Stimulated activated CD4-positive, alpha-beta T cell treated with anti-CD3 and anti-CD28 coated beads, Interleukin-2, amount 100 ng/mL, for 24 hours (primary cell): Measurements from ENCODE around the gene ISLR2.
"Not testable (repeated sequence)": the region's sequence is repeated elsewhere in the genome, so short reads cannot be mapped to it uniquely, and the experiment has no call there.

Source experiments
- DNase-seq, 2 donors: peaks; one replicate each; pipeline ENCODE4 v3.0.0-alpha.2; 2020

The ISLR2 gene

GRCh38 chr15:74130155-74130848 is at the start of gene ISLR2:
Gene ISLR2 (plus strand): TSS chr15:74130586. CDS start chr15:74132755, 2,169 bp downstream.
- DNase-seq, result peak in 1 of 2 donors; percentile 7

- DNase-seq, result not testable (repeated sequence)
These were observed 47.9 kb upstream of the ISLR2 start, which contains the start of gene GOLGA6A for GRCh38 chr15:74082450-74082849. Gene GOLGA6A (minus strand): TSS chr15:74082550. CDS start chr15:74082509, 41 bp downstream.

DNA sequence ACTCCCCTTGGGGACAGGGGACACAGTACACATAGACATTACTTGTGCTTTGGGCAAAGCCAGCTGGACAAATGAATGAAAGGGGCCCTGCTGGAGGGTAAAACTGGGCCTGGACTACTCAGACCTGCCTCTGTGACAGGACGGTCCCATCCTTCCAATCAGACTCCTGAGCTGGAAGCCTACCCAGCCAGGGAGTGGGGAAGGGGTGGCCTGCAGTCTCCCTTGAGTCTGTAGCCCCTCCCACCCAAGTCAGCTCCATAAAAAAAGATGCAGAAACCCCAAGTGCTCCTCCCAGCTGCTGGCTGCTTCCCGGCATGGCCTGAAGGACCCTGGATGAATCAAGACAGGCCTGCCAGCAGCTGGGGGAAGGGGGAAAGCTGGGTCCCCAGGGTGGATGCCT is 35.8 kb upstream of the ISLR2 start:
- DNase-seq, result not testable (repeated sequence)

DNA sequence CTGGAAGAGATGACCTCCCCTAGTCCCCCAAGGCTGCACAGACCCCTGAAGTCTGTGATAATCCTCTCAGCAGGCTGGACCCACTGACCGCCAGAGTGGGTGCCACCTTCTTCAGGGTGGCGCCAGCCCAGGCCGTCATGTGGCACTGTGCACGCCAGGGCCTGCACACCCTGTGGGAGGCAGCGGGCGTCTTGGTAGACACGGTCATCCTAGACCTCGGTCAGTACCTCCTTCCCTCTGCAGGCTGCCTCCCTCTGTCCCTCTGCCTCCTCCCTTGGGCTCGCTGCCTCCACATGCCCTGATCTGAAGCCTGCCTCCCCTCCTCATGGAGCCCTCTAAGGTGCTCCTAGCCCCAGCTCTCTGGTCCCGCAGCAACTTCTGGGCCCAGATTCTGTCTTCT is 34.8 kb upstream of the ISLR2 start:
- DNase-seq, result not testable (repeated sequence)

- not testable (repeated sequence) for DNase-seq
These were observed 33.5 kb upstream of the ISLR2 start for GRCh38 chr15:74096753-74097474.

- DNase-seq, result peak; percentile 79 to 85
These were observed 30.2 kb upstream of the ISLR2 start for GRCh38 chr15:74099963-74100733.

DNA sequence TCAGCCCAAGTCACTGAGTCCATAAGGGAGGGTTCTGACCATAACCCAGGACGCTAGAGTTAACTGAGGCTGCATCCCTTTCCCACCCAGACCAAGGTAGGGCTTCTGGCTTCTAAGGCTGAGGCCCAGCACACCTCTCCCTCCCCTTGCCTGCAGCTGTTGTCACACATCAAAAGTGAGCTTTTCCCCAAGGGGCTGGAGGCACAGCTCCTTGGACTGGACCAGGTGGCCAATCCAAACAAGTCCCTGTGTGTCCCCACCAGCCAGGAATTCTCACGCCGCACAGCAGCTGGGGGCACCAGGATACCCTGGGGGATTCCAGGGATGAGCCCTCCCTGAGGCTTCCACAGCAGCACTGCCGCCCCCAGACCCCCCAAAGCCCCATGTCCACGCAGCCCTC is 22.3 kb upstream of the ISLR2 start:
- DNase-seq, result no peak

DNA sequence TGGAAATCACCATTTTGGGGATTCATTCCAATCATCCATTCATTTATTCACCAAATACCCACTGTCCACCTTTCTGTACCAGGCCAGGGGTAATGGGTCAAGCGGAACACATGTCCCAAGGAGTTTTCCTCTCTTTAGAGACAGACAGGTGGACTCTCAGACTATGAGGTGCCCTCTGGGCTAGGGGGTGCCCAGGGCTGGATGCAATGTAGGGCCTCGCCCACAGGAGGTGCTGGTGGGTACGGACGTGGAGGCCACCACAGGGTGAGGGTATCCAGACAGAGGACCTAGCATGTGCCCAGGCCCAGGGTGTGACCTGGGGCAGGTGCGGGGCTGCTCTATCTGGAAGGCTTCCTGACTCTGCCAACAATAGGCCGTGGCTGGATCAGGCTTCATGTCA is 21.8 kb upstream of the ISLR2 start:
- DNase-seq, result peak in 1 of 2 donors; percentile 13

- DNase-seq, result no peak
These were observed 20.7 kb upstream of the ISLR2 start for GRCh38 chr15:74109713-74110112.

GRCh38 chr15:74120426-74120825 is 10.0 kb upstream of the ISLR2 start:
- DNase-seq, result no peak

DNA sequence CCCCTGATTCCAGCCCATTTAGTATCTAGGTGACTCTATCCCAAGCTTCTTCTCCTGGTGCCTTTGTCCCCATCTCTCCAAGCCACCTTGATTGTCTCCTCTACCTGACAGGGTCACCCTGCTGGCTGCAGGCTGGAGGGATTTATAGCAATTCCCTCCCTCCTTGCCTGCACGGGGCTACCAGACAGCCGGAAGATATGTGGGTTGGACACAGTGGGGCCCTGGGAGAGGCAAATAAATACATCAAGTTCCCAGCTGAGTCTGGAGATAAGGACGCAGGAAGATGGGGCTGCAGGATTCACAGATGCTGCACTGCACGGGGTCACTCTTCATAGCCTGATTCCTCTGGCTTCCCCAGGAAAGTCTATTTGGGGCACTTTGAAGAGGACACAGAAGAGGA is 9.3 kb upstream of the ISLR2 start:
- DNase-seq, result no peak

GRCh38 chr15:74121858-74122257 is 8.5 kb upstream of the ISLR2 start:
- DNase-seq, result no peak

DNA sequence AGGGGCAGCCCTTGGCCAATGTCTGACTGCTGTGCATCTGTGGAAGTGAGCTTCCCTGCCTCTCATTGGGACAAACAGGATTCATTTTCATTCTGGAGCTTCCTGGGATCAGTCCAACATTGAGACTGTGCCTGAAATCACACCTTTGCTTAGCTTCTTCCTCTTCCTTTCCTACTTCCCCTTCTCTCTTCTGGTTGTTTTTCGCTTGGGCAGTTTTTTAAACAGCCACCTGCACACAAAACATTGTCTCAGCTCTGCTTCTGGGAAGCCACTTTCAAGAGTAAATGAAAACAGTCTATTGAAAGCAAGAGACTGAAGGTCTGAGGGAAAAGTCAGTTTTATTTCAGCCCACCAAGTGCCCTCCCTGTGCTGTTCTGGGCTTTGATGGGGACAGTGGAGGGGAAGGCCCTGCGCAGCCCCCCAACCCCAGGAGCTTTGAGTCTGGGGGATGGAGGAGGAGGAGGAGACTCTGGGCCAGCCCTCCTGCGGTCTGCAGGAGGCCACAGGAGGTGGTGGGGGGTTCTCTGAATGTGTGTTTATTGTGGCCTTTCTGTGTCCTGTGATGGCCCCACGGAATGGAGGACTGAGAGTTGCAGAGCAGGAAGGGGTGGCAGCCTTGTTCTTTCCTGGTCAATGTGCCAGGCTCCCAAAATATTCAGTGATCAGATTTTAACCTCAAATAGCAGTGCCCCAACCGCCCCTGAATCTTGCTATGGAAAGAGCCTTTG is 7.8 kb upstream of the ISLR2 start:
- no peak for DNase-seq

DNA sequence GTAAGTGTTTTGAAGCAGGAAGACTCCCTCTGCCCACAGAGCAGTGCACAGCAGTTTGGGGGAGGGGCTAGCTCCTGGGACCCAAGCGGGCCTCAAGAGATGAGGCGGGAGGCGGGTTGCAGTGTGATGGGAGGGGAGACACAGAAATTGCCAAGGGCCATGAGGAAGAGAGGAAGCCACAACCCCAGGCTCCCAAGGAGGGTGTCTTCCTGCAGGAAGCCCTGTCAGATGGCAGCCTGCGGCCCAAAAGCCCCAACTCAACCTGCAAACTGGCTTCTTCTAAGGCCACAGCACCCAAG is 7.3 kb upstream of the ISLR2 start:
- no peak for DNase-seq

DNA sequence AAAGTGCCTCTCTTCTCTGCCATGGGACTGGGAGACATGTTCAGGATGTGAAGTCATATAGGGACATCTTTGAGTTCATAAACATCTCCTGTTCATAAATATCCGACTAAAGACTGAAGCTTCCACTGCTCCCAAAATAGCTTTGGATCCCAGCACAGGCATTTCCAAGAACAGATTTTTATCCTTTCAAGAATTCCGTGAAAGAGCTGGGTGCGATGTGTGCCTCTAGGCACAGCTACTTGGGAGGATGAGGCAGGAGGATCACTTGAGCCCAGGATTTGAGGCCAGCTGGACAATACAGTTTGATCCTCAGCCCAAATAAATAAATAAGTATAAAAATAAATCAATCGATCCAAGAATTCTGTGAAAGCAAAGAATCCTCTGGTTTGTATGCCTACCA is 6.7 kb upstream of the ISLR2 start:
- no peak for DNase-seq

- no peak for DNase-seq
These were observed 6.2 kb upstream of the ISLR2 start for GRCh38 chr15:74124196-74124595.

DNA sequence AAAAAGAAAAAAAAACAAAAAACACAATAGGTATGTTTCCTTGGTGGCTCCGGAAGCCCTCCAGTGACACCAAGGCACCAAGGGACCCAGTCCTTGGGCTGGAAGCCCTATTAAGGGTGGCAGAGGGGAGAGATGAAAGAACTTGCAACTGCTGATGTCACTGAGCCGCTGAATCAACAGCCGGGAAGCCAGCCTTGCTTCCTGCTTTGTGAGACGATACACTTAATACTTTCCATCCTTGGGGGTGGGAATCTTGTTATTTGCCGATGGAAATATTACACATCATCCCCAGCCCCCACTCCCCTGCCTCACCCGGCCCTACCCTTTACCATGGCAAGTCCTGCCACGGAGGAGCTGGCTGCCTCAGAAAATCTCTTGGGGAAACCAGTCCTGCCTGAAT is 5.6 kb upstream of the ISLR2 start:
- DNase-seq, result no peak

DNA sequence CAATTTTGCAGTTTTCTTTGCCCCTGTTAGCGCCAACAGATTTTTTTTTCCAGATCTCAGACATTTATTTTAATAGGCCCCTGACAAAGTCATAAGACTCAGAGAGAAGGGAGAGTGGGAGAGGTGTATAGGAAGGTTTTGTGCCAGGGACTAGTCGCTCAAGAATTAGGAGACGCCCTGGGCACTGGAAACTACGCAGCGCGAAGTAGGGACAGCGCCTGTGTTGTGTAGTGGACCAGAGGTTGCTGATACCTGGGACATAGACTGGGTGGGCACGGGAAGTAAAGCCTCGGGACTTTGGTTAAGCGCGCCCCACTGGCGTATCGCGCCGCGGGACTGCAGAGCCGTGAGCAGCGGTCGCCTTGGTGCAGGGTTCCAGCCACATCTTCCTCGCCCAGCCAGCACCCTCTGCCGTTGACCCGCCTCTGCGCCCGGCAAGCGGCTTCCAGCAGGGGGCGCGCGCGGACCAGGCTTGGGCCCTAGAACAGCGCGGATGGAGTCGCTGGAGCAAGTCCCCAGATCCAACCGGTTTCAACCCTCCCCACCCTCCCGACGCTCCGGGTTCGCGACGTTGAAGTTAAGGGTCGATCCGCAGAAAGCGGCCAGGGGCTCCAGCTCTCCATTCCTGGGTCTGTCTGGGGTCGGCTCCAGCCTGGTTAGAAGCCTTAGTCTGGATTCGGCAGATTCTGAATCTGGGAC is 3.0 kb upstream of the ISLR2 start:
- DNase-seq, result peak; percentile 91 to 94

- DNase-seq, result peak in 1 of 2 donors; percentile 31
These were observed 2.2 kb upstream of the ISLR2 start for GRCh38 chr15:74127954-74128784.

DNA sequence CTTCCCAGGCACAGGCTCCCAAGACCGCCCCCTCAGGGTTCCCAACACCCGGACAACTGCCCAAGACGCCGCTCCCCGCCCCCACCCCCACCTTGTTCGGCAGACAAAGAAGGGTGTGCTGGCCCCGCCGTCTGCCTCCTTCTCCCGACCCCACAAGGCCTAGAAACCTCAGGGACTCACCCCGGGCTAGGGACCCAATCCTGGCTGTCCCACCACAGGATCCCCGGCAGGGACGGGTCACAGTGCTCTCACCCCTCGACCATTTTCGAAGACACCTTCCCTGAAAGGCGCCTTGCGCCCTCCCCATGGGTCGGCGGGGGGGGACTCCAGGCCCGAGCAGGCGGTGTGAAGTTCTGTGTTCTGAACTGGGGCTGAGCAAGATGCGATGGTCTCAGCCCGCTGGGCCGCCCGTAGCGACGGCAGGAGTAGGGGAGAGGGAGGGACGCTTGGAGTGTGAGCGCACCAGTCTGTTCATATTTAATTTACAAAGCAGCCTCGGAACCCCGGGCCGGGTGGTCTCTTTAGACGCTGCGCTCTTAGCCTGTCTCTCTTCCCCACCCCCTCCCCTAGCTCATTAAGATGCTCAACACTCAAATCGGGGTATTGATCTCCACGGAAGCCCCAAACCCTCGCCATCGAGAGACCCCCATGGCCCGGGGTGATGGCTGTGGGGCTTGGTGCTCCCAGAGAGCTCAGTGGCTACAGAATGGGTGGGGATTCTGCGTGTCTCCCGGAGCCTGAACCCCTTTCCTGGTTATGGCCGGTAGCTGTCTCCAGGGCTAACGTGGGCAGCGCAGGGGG is 1.4 kb upstream of the ISLR2 start:
- DNase-seq, result no peak
